DOHH2 (cell line): ENCODE results near the gene GORASP1.

Experiments
- EZH2phosphoT487 ChIP-seq: fragments of 200-600 bp; sonication (generic); IDR thresholded peaks from 2 replicates; pipeline ENCODE4 v1.6.1; 2017; ENCODE audit warnings: borderline replicate concordance, mild to moderate bottlenecking, antibody characterized with exemption, low read length, moderate library complexity, mixed read lengths
- TF ChIP-seq, protein P1 (sequence below): fragments of 200-600 bp; sonication (generic); IDR thresholded peaks from one replicate; pipeline ENCODE4 v1.5.1; 2014; ENCODE audit warnings: antibody characterized with exemption, mild to moderate bottlenecking, low read depth, low read length; ENCODE audit not compliant: poor library complexity, severe bottlenecking

DNA sequence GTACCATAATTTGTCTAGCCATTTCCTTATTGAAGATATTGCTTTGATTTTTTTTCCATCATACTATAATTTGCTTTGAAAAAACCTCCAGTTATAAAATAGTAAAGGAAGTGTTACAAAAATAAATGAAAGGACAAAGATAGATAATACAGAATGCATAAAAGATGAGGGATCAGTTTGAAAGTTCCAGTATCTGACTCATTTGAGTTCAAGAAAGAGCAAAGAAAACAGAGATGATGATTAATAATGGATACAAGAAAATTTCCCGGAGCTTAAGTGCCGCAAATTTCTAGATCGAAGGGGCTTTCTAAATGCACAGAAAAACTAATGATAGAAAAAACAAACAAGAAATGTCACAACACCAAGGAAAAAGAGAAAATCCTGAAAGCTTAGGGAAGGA is 51.3 kb downstream of the GORASP1 start:
- TF ChIP-seq, protein P1, sequence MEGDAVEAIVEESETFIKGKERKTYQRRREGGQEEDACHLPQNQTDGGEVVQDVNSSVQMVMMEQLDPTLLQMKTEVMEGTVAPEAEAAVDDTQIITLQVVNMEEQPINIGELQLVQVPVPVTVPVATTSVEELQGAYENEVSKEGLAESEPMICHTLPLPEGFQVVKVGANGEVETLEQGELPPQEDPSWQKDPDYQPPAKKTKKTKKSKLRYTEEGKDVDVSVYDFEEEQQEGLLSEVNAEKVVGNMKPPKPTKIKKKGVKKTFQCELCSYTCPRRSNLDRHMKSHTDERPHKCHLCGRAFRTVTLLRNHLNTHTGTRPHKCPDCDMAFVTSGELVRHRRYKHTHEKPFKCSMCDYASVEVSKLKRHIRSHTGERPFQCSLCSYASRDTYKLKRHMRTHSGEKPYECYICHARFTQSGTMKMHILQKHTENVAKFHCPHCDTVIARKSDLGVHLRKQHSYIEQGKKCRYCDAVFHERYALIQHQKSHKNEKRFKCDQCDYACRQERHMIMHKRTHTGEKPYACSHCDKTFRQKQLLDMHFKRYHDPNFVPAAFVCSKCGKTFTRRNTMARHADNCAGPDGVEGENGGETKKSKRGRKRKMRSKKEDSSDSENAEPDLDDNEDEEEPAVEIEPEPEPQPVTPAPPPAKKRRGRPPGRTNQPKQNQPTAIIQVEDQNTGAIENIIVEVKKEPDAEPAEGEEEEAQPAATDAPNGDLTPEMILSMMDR = no peak
- TF ChIP-seq EZH2phosphoT487 = no peak
